Neural crest cell (in vitro differentiated cells): ENCODE results near the gene CIART. TPM values are rescaled to one million over a fixed set of nuclear protein-coding genes. Genes with fewer than 3 reads are reported as not detected.

Experiments used
- DNase-seq: peaks from one replicate; pipeline ENCODE4 v3.0.0; 2021; ENCODE audit warnings: low read depth, mixed read lengths, low spot score
- H3K27ac Mint-ChIP-seq: one replicate; pipeline ENCODE4 v1.8.0; 2021; ENCODE audit warnings: mild to moderate bottlenecking, mixed read lengths; ENCODE audit not compliant: unreplicated experiment
- H3K27me3 Mint-ChIP-seq: 2 replicates; pipeline ENCODE4 v1.8.0; 2021; ENCODE audit warnings: low read depth, mild to moderate bottlenecking, mixed read lengths
- H3K36me3 Mint-ChIP-seq: 2 replicates; pipeline ENCODE4 v1.8.0; 2021; ENCODE audit warnings: low read depth, mild to moderate bottlenecking, mixed read lengths
- H3K4me1 Mint-ChIP-seq: 2 replicates; pipeline ENCODE4 v1.8.0; 2021; ENCODE audit warnings: mixed read lengths
- H3K4me3 Mint-ChIP-seq: one replicate; pipeline ENCODE4 v1.8.0; 2021; ENCODE audit warnings: mild to moderate bottlenecking, mixed read lengths
- H3K9me3 Mint-ChIP-seq: 2 replicates; pipeline ENCODE4 v1.8.0; 2021; ENCODE audit warnings: mixed read lengths
- total RNA-seq: library from RNA; stranded (reverse); gene quantifications from 2 replicates; pipeline ENCODE4 v1.2.1, GENCODE V29; 2021
- TF ChIP-seq, protein P1 (sequence below): fragments of 200-600 bp; sonication (generic); conservative IDR thresholded peaks from 2 replicates; pipeline ENCODE4 v1.5.0; 2021; ENCODE audit warnings: antibody characterized with exemption, mild to moderate bottlenecking

Gene CIART
- total RNA-seq, 1 donor from 2014 or later, result 3.7 TPM

DNA sequence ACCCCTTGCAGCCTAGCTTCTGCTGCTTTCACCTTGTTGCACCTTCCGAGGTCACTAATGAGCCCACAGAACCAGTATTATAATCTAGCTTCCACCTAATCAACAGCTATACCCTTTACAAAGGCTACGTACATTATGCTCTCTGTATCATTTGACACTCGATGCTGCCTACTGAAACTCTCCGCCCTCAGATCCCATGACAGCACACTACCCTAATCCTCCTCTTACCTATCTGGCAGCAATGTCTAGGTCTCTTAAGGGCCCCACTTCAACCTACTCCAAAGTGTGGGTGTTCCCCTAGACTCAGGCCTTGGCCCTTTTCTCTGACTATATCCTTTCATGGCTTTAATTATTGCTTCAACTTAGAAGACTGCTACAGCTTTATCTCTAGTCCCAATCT lies 6.5 kb downstream of the CIART start:
- TF ChIP-seq, protein P1, sequence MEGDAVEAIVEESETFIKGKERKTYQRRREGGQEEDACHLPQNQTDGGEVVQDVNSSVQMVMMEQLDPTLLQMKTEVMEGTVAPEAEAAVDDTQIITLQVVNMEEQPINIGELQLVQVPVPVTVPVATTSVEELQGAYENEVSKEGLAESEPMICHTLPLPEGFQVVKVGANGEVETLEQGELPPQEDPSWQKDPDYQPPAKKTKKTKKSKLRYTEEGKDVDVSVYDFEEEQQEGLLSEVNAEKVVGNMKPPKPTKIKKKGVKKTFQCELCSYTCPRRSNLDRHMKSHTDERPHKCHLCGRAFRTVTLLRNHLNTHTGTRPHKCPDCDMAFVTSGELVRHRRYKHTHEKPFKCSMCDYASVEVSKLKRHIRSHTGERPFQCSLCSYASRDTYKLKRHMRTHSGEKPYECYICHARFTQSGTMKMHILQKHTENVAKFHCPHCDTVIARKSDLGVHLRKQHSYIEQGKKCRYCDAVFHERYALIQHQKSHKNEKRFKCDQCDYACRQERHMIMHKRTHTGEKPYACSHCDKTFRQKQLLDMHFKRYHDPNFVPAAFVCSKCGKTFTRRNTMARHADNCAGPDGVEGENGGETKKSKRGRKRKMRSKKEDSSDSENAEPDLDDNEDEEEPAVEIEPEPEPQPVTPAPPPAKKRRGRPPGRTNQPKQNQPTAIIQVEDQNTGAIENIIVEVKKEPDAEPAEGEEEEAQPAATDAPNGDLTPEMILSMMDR, result no peak

DNA sequence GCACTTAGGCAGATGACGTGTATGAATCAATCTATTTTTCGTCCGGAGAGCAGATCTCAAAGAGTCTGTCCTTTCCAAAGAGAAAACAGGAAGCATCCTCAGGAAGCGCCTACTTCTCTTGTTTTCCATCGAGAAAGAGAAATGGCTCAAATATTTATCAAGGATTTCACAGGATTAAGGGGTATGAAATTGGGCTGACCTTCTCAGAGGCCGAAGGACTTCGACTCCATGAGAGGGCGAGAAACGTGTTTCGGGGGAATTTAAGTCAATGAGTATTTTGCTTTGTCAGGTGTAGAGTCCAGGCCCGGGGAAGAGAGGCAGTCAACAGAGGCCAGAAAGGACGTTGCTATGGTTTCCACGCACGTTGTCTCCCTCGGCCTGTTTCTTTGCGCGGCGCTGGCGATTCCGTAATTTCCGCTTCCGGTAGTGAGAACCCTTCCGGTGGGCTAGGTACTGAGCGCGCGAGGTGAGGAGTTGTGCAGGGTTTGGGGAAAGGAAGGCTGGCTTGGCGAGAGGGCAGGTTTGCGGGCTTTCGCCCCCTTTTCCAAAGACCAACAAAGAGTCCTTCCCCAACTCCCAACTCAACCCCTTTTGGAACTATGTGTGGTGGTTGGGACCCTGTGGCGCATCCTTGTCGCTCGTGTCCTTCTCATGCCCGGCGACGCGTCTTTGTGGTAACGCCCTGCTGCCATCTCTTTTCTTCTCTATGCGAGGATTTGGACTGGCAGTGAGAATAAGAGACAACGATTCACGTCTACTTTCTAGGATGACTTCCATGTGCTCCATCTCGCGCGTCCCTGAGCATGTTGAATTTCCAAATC lies 11.3 kb downstream of the CIART start, which contains the start of gene MRPS21:
Gene MRPS21, plus strand, starts transcription at position 429 of the 821 bp plus-strand sequence. CDS start 506 bp downstream, outside the sequence.
- DNase-seq, result peak; percentile 73
- no peaks in the 10 kb centered on the region for H3K9me3 Mint-ChIP-seq
- peaks cover 32% of the 10 kb centered on the region for H3K4me1 Mint-ChIP-seq
- H3K36me3 Mint-ChIP-seq, result peaks cover 4% of the 10 kb centered on the region
- H3K4me3 Mint-ChIP-seq, result peak within 1 kb of the TSS; percentile 98
- no peaks in the 10 kb centered on the region for H3K27me3 Mint-ChIP-seq
- peak within 1 kb of the TSS; percentile 99 for H3K27ac Mint-ChIP-seq
- TF ChIP-seq, protein P1, result no peak

More for the DNA sequence above, 6.5 kb downstream of the CIART start:
- peaks cover 10% of the 10 kb centered on the region for H3K4me1 Mint-ChIP-seq
- no peak overlapping the region for H3K27ac Mint-ChIP-seq
- DNase-seq, result no peak
- H3K4me3 Mint-ChIP-seq, result no peak overlapping the region
- H3K36me3 Mint-ChIP-seq, result no peaks in the 10 kb centered on the region
- no peaks in the 10 kb centered on the region for H3K9me3 Mint-ChIP-seq
- H3K27me3 Mint-ChIP-seq, result peaks cover 2% of the 10 kb centered on the region

DNA sequence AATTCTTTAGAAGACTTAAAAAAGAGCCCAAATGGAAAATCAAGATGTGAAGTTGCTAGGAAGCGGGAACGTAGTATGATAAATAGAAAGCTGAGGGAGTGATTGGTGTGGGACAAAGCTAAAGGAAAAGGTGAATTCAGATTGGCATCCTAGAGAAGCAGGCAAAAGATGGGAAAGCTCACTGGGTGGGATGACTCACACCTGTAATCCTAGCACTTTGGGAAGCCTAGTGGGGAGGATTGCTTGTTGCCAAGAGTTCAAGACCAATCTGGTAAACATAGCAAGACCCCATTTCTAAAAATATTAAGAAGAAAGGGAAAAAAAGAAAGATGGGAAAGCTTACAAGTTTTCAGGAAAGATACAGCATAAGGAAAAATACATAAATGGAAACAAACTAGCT lies 13.1 kb downstream of the CIART start:
- TF ChIP-seq, protein P1, result no peak
- Mint-ChIP-seq H3K27me3 (no peaks in the 10 kb centered on the region), H3K27ac (no peak overlapping the region), H3K36me3 (peaks cover 4% of the 10 kb centered on the region), H3K9me3 (no peaks in the 10 kb centered on the region), H3K4me1 (peaks cover 32% of the 10 kb centered on the region), H3K4me3 (peak overlapping the region; percentile 73)
- DNase-seq, result no peak

DNA sequence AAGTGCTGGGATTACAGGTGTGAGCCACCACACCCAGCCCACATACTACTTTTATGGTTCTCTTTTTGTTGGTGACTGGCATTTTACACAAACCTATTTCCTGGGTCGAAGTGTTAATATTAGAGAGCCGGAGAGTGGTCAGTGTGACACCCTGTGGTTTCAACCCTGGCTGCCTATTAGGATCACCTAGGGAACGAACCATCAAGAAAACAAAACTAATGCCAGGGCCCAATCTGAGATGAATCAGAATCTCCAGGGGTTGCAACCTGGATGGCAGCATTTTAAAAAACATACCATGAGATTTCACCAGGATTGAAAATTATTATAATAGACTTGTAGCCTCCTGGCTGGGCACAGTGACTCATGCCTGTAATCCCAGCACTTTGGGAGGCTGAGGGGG lies 17.4 kb downstream of the CIART start:
- H3K4me3 Mint-ChIP-seq, result no peak overlapping the region
- DNase-seq, result no peak
- TF ChIP-seq, protein P1, result no peak
- no peaks in the 10 kb centered on the region for H3K27me3 Mint-ChIP-seq
- peaks cover 10% of the 10 kb centered on the region for H3K36me3 Mint-ChIP-seq
- H3K27ac Mint-ChIP-seq, result peak overlapping the region; percentile 19
- H3K9me3 Mint-ChIP-seq, result no peaks in the 10 kb centered on the region
- H3K4me1 Mint-ChIP-seq, result peaks cover 14% of the 10 kb centered on the region

DNA sequence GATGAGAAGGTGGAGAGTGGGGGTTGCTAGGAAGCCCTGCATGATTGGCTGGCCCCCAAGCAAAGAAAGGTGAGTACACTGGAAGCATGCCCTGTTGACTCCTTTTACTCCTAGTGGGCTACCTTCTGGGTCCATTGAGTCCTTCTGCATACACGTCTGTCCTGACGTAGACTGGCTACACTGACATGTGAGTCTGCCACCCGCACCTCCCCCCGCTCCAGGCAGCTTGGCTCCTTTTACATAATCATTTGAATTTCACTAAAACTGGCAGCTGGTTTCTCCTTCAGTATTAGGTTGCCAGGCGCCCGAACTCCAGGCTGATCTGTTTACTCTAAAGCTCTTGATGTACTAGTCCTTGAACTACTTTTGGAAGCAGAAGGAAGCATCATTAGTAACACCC lies 20.0 kb downstream of the CIART start:
- peaks cover 5% of the 10 kb centered on the region for H3K36me3 Mint-ChIP-seq
- H3K4me1 Mint-ChIP-seq, result no peaks in the 10 kb centered on the region
- H3K4me3 Mint-ChIP-seq, result no peak overlapping the region
- H3K27me3 Mint-ChIP-seq, result no peaks in the 10 kb centered on the region
- TF ChIP-seq, protein P1, result no peak
- DNase-seq, result no peak
- no peaks in the 10 kb centered on the region for H3K9me3 Mint-ChIP-seq
- no peak overlapping the region for H3K27ac Mint-ChIP-seq
